MM.1S (cell line): Measurements from ENCODE around the gene CDK17.

Experiments used
- DNase-seq: peaks from one replicate; pipeline ENCODE4 v3.0.0-alpha.2; 2015
- H2AFZ ChIP-seq: fragments of 300-600 bp; sonication (generic); 2 replicates; pipeline ENCODE4 v1.6.0; 2016; ENCODE audit warnings: antibody characterized with exemption, low read length
- H3F3A ChIP-seq: fragments of 300-600 bp; sonication (generic); 2 replicates; pipeline ENCODE4 v1.6.1; 2016; ENCODE audit warnings: mild to moderate bottlenecking, antibody characterized with exemption, low read length, moderate library complexity, mixed read lengths; ENCODE audit not compliant: insufficient read depth
- H3K27ac ChIP-seq: fragments of 300-600 bp; sonication (generic); 2 replicates; pipeline ENCODE4 v1.5.1; 2016; ENCODE audit warnings: mild to moderate bottlenecking, low read length
- H3K27me3 ChIP-seq: fragments of 300-600 bp; sonication (generic); replicated peaks from 2 replicates; pipeline ENCODE4 v1.6.0; 2016; ENCODE audit warnings: low read length; ENCODE audit not compliant: insufficient read depth
- H3K36me3 ChIP-seq: fragments of 300-600 bp; sonication (generic); replicated peaks from 2 replicates; pipeline ENCODE4 v1.6.1; 2016; ENCODE audit warnings: mild to moderate bottlenecking, low read length, mixed read lengths; ENCODE audit not compliant: insufficient read depth
- H3K4me1 ChIP-seq: fragments of 300-600 bp; sonication (generic); 2 replicates; pipeline ENCODE4 v1.6.1; 2016; ENCODE audit warnings: low read length, mixed read lengths
- H3K4me2 ChIP-seq: fragments of 300-600 bp; sonication (generic); 2 replicates; pipeline ENCODE4 v1.6.0; 2016; ENCODE audit warnings: low read depth, low read length
- H3K4me3 ChIP-seq: fragments of 300-600 bp; sonication (generic); 2 replicates; pipeline ENCODE4 v1.5.1; 2016; ENCODE audit warnings: low read length, mixed read lengths
- H3K79me2 ChIP-seq: fragments of 300-600 bp; sonication (generic); 2 replicates; pipeline ENCODE4 v1.6.1; 2016; ENCODE audit warnings: mixed run types, low read length, mixed read lengths
- H3K9ac ChIP-seq: fragments of 300-600 bp; sonication (generic); 2 replicates; pipeline ENCODE4 v1.6.1; 2016; ENCODE audit warnings: low read length, mixed read lengths
- H3K9me2 ChIP-seq: fragments of 300-600 bp; sonication (generic); replicated peaks from 2 replicates; pipeline ENCODE4 v1.6.1; 2016; ENCODE audit warnings: mild to moderate bottlenecking, low read length, mixed read lengths; ENCODE audit not compliant: insufficient read depth
- H3K9me3 ChIP-seq: fragments of 300-600 bp; sonication (generic); replicated peaks from 2 replicates; pipeline ENCODE4 v1.6.1; 2016; ENCODE audit warnings: mild to moderate bottlenecking, low read length, mixed read lengths; ENCODE audit not compliant: insufficient read depth
- H4K20me1 ChIP-seq: fragments of 300-600 bp; sonication (generic); 2 replicates; pipeline ENCODE4 v1.6.1; 2016; ENCODE audit warnings: mild to moderate bottlenecking, low read length, moderate library complexity, mixed read lengths; ENCODE audit not compliant: insufficient read depth
- CTCF ChIP-seq: fragments of 300-600 bp; sonication (generic); IDR thresholded peaks from 2 replicates; pipeline ENCODE4 v1.5.1; 2016; ENCODE audit warnings: antibody characterized with exemption, low read length, mixed read lengths
- EZH2 ChIP-seq: fragments of 300-600 bp; sonication (generic); optimal IDR thresholded peaks from 2 replicates; pipeline ENCODE3; 2017; ENCODE audit warnings: low read depth, mild to moderate bottlenecking, antibody characterized with exemption, low read length, mixed read lengths
- EZH2phosphoT487 ChIP-seq: fragments of 300-600 bp; sonication (generic); IDR thresholded peaks from 2 replicates; pipeline ENCODE4 v1.6.1; 2018; ENCODE audit warnings: antibody characterized with exemption, low read length

CDK17 gene

GRCh38 chr12:96314723-96315122, 85.5 kb downstream of the CDK17 start:
- Histone ChIP-seq H3K36me3 (no peaks in the 10 kb centered on the region), H3K27me3 (no peaks in the 10 kb centered on the region), H3K4me3 (no peak overlapping the region), H2AFZ (no peak overlapping the region), H3K79me2 (peaks cover 29% of the 10 kb centered on the region), H3K9me3 (no peaks in the 10 kb centered on the region), H3K9ac (no peak overlapping the region), H4K20me1 (no peaks in the 10 kb centered on the region), H3K4me1 (peaks cover 20% of the 10 kb centered on the region), H3F3A (peaks cover 10% of the 10 kb centered on the region), H3K27ac (no peak overlapping the region), H3K4me2 (no peak overlapping the region), H3K9me2 (no peaks in the 10 kb centered on the region)
- DNase-seq = no peak
- no peak for TF ChIP-seq CTCF
- no peak for TF ChIP-seq EZH2
- TF ChIP-seq EZH2phosphoT487 = no peak

GRCh38 chr12:96313606-96314005, 86.6 kb downstream of the CDK17 start:
- no peak overlapping the region for H2AFZ ChIP-seq
- TF ChIP-seq CTCF = no peak
- TF ChIP-seq EZH2 = no peak
- no peak for TF ChIP-seq EZH2phosphoT487
- no peak overlapping the region for H3K27ac ChIP-seq
- no peak overlapping the region; the same call in 1 of the 2 replicates for H3K4me2 ChIP-seq
- no peaks in the 10 kb centered on the region for H3K36me3 ChIP-seq
- peak; percentile 35 for DNase-seq
- no peaks in the 10 kb centered on the region for H4K20me1 ChIP-seq
- no peak overlapping the region for H3K9ac ChIP-seq
- no peaks in the 10 kb centered on the region for H3K27me3 ChIP-seq
- peaks cover 31% of the 10 kb centered on the region for H3K79me2 ChIP-seq
- H3K4me3 ChIP-seq = no peak overlapping the region
- no peaks in the 10 kb centered on the region for H3K9me3 ChIP-seq
- peaks cover 20% of the 10 kb centered on the region for H3K4me1 ChIP-seq
- no peaks in the 10 kb centered on the region for H3K9me2 ChIP-seq
- H3F3A ChIP-seq = peaks cover 10% of the 10 kb centered on the region

- H3K27me3 ChIP-seq = no peaks in the 10 kb centered on the region
- H2AFZ ChIP-seq = no peak overlapping the region
- H3K36me3 ChIP-seq = no peaks in the 10 kb centered on the region
- no peaks in the 10 kb centered on the region for H3K9me2 ChIP-seq
- H3K4me3 ChIP-seq = no peak overlapping the region
- no peak overlapping the region for H3K4me2 ChIP-seq
- no peaks in the 10 kb centered on the region for H4K20me1 ChIP-seq
- H3K27ac ChIP-seq = no peak overlapping the region
- peaks cover 31% of the 10 kb centered on the region for H3K79me2 ChIP-seq
- H3F3A ChIP-seq = peaks cover 10% of the 10 kb centered on the region
- no peak for TF ChIP-seq EZH2
- no peak for TF ChIP-seq CTCF
- peaks cover 20% of the 10 kb centered on the region for H3K4me1 ChIP-seq
- H3K9ac ChIP-seq = no peak overlapping the region
- H3K9me3 ChIP-seq = no peaks in the 10 kb centered on the region
- DNase-seq = no peak
These were observed 89.0 kb downstream of the CDK17 start for GRCh38 chr12:96311191-96311590.
